Thoracic aorta (tissue), 2 donors: ENCODE data around the gene ZNF831. TPM values are rescaled to one million over a fixed set of nuclear protein-coding genes. Genes with fewer than 3 reads are reported as not detected.
A peak's percentile ranks its signal among the peaks of the same experiment; 100 is the strongest.

Source experiments
- ATAC-seq: fragments of 150-250 bp; one replicate; pipeline ENCODE4 v1.8.0; 2017; ENCODE audit warnings: low read depth; ENCODE audit not compliant: insufficient number of reproducible peaks, low FRiP score
- DNase-seq: peaks from one replicate; pipeline ENCODE4 v3.0.0-alpha.2; 2020; ENCODE audit warnings: low spot score
- H3K27ac ChIP-seq, 2 donors: fragments of 200-600 bp; sonication (generic); 1 replicate in 1 of 2; 2 replicates in 1 of 2; pipeline ENCODE4 v1.5.1; 2016; ENCODE audit warnings: mild to moderate bottlenecking in 2 of 2, moderate library complexity in 2 of 2
- H3K27me3 ChIP-seq: fragments of 200-600 bp; sonication (generic); replicated peaks from 2 replicates; pipeline ENCODE4 v1.6.0; 2016; ENCODE audit warnings: mild to moderate bottlenecking; ENCODE audit not compliant: insufficient read depth
- H3K36me3 ChIP-seq: fragments of 200-600 bp; sonication (generic); one replicate; pipeline ENCODE4 v1.5.1; 2016
- H3K4me1 ChIP-seq, 2 donors: fragments of 200-600 bp; sonication (generic); 1 replicate in 1 of 2; 2 replicates in 1 of 2; pipeline versions ENCODE4 v1.5.1 to v1.6.0; 2016; ENCODE audit warnings: low read depth in 2 of 2, mild to moderate bottlenecking in 1 of 2; ENCODE audit not compliant: control insufficient read depth in 1 of 2
- H3K4me3 ChIP-seq: fragments of 200-600 bp; sonication (generic); 2 replicates; pipeline ENCODE4 v1.5.1; 2016; ENCODE audit warnings: mild to moderate bottlenecking
- H3K9me3 ChIP-seq: fragments of 200-600 bp; sonication (generic); 2 replicates; pipeline ENCODE4 v1.5.1; 2016
- CTCF ChIP-seq: fragments of 200-600 bp; sonication (generic); IDR thresholded peaks from one replicate; pipeline ENCODE4 v1.5.1; 2019; ENCODE audit warnings: antibody characterized with exemption
- total RNA-seq, 2 donors: library from RNA; depleted of rRNA; stranded (reverse); fragments of >200 nt; gene quantifications; one replicate each; pipeline versions ENCODE4 v1.1.0 to v1.2.3, GENCODE V29; 2016

Gene ZNF831
- total RNA-seq, 2 donors from 2014 or later = 1.1 to 1.3 TPM

GRCh38 chr20:59195316-59195993 lies 31.8 kb downstream of the ZNF831 start:
- H3K27ac ChIP-seq = no peak overlapping the region
- ATAC-seq = no peak
- no peak for DNase-seq
- H3K4me1 ChIP-seq = no peaks in the 10 kb centered on the region
- no peaks in the 10 kb centered on the region for H3K9me3 ChIP-seq
- H3K36me3 ChIP-seq = no peaks in the 10 kb centered on the region
- no peaks in the 10 kb centered on the region for H3K27me3 ChIP-seq
- TF ChIP-seq CTCF = no peak
- no peak overlapping the region for H3K4me3 ChIP-seq

- DNase-seq (no peak), ATAC-seq (no peak)
- no peak overlapping the region for H3K27ac ChIP-seq
- H3K4me3 ChIP-seq = no peak overlapping the region
- no peaks in the 10 kb centered on the region for H3K36me3 ChIP-seq
- no peaks in the 10 kb centered on the region for H3K4me1 ChIP-seq
- H3K27me3 ChIP-seq = no peaks in the 10 kb centered on the region
- no peaks in the 10 kb centered on the region for H3K9me3 ChIP-seq
- TF ChIP-seq CTCF = no peak
Measured at GRCh38 chr20:59204165-59204894, 40.7 kb downstream of the ZNF831 start.

GRCh38 chr20:59205044-59205443 lies 41.4 kb downstream of the ZNF831 start:
- Histone ChIP-seq H3K4me1 (no peaks in the 10 kb centered on the region), H3K9me3 (no peaks in the 10 kb centered on the region), H3K27me3 (no peaks in the 10 kb centered on the region), H3K27ac (no peak overlapping the region), H3K4me3 (no peak overlapping the region), H3K36me3 (no peaks in the 10 kb centered on the region)
- DNase-seq (no peak), ATAC-seq (no peak)
- TF ChIP-seq CTCF = no peak

GRCh38 chr20:59207235-59207634 lies 43.6 kb downstream of the ZNF831 start:
- ATAC-seq = no peak
- Histone ChIP-seq H3K4me3 (no peak overlapping the region), H3K9me3 (no peaks in the 10 kb centered on the region), H3K4me1 (no peaks in the 10 kb centered on the region), H3K27ac (no peak overlapping the region), H3K27me3 (no peaks in the 10 kb centered on the region), H3K36me3 (no peaks in the 10 kb centered on the region)
- no peak for TF ChIP-seq CTCF
- DNase-seq = no peak

GRCh38 chr20:59207742-59208357 lies 44.2 kb downstream of the ZNF831 start:
- Histone ChIP-seq H3K36me3 (no peaks in the 10 kb centered on the region), H3K27me3 (no peaks in the 10 kb centered on the region), H3K4me1 (no peaks in the 10 kb centered on the region), H3K27ac (no peak overlapping the region), H3K4me3 (no peak overlapping the region), H3K9me3 (no peaks in the 10 kb centered on the region)
- no peak for DNase-seq
- TF ChIP-seq CTCF = no peak
- ATAC-seq = peak; percentile 60
